ENCODE results near the gene RALGAPA1.

DNA sequence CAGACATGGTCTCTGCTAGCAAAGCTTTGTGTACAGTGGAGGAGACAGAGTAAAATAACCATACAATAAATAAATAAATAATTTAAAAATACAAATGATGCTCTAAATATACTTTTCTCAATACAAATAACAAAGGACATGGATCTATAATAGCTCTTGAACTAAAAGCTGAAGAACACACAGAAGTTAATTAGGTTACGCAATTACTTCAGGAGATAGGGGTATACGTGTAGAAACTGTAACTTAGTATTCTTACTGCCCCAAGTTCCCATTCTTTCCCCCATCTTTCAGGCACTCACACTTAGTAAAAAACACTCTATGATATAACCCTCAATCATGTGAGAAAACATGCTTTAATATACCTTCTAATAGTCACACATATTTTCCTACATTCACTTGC is 231.0 kb downstream of the RALGAPA1 start:
- TF ChIP-seq, protein P1, sequence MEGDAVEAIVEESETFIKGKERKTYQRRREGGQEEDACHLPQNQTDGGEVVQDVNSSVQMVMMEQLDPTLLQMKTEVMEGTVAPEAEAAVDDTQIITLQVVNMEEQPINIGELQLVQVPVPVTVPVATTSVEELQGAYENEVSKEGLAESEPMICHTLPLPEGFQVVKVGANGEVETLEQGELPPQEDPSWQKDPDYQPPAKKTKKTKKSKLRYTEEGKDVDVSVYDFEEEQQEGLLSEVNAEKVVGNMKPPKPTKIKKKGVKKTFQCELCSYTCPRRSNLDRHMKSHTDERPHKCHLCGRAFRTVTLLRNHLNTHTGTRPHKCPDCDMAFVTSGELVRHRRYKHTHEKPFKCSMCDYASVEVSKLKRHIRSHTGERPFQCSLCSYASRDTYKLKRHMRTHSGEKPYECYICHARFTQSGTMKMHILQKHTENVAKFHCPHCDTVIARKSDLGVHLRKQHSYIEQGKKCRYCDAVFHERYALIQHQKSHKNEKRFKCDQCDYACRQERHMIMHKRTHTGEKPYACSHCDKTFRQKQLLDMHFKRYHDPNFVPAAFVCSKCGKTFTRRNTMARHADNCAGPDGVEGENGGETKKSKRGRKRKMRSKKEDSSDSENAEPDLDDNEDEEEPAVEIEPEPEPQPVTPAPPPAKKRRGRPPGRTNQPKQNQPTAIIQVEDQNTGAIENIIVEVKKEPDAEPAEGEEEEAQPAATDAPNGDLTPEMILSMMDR (IDR thresholded peaks at IDR 0.05; ENCODE audit: borderline replicate concordance, extremely low read depth, low read length, poor library complexity, severe bottlenecking): no peak
- no peak for TF ChIP-seq EZH2 (IDR thresholded peaks at IDR 0.05; ENCODE audit: borderline replicate concordance, low read depth, low read length, severe bottlenecking)

Data from DND-41 (cell line).